DND-41 (cell line): ENCODE data around the gene ZNF880.

ENCODE experiments used
- EZH2 ChIP-seq: IDR thresholded peaks from 3 replicates; pipeline ENCODE4 v1.6.1; 2012; ENCODE audit warnings: borderline replicate concordance, low read depth, mild to moderate bottlenecking, moderate library complexity, low read length, inconsistent platforms; ENCODE audit not compliant: severe bottlenecking
- TF ChIP-seq, protein P1 (sequence below): IDR thresholded peaks from 2 replicates; pipeline ENCODE4 v1.5.1; 2012; ENCODE audit warnings: borderline replicate concordance, low read length, moderate library complexity, mild to moderate bottlenecking; ENCODE audit not compliant: poor library complexity, severe bottlenecking; ENCODE audit errors: extremely low read depth

DNA sequence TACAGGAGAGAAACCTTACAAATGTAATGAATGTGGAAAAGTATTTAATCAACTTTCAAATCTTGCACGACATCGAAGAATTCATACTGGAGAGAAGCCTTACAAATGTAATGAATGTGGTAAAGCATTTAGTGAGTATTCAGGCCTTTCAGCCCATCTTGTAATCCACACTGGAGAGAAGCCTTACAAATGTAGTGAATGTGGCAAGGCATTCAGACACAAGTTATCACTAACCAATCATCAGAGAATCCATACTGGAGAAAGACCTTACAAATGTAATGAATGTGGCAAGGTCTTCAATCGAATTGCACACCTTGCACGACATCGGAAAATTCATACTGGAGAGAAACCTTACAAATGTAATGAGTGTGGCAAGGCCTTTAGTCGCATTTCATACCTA, 47.3 kb upstream of the ZNF880 start:
- TF ChIP-seq, protein P1, sequence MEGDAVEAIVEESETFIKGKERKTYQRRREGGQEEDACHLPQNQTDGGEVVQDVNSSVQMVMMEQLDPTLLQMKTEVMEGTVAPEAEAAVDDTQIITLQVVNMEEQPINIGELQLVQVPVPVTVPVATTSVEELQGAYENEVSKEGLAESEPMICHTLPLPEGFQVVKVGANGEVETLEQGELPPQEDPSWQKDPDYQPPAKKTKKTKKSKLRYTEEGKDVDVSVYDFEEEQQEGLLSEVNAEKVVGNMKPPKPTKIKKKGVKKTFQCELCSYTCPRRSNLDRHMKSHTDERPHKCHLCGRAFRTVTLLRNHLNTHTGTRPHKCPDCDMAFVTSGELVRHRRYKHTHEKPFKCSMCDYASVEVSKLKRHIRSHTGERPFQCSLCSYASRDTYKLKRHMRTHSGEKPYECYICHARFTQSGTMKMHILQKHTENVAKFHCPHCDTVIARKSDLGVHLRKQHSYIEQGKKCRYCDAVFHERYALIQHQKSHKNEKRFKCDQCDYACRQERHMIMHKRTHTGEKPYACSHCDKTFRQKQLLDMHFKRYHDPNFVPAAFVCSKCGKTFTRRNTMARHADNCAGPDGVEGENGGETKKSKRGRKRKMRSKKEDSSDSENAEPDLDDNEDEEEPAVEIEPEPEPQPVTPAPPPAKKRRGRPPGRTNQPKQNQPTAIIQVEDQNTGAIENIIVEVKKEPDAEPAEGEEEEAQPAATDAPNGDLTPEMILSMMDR: no peak
- TF ChIP-seq EZH2: no peak
